ENCODE data around the gene SH3BP4.

DNA sequence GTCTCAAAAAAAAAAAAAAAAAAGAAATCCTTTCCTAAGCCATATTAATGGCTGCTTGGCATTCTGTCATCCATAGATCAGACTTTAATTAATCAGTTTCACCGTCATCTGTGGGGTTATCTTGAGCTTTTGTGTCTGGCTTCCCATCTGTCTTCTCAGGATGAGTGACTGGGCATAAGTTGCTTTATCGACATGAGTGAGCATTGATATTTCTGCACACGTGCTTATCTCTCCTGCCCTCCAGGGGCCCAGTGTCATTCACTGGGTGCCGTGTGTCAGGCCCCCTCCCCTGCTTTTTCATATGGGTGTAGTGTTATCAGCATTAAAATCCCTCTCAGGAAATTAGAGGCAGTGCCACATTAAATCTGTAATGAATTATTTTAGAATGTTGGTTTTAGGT lies 65.6 kb downstream of the SH3BP4 start:
- TF ChIP-seq EZH2 (IDR thresholded peaks at IDR 0.05; ENCODE audit: borderline replicate concordance, control insufficient read depth, low read depth, low read length) (no peak), TCF3 (IDR thresholded peaks at IDR 0.05; ENCODE audit: borderline replicate concordance, insufficient read depth, low read depth, low read length) (no peak), POLR2AphosphoS5 (IDR thresholded peaks at IDR 0.05; ENCODE audit: low read length) (no peak), MTA3 (IDR thresholded peaks at IDR 0.05; ENCODE audit: borderline replicate concordance, low read length) (no peak), MAX (IDR thresholded peaks at IDR 0.05; ENCODE audit: low read depth, low read length) (no peak), TAF1 (IDR thresholded peaks at IDR 0.05; ENCODE audit: borderline replicate concordance, low read depth, low read length) (no peak), HDAC2 (IDR thresholded peaks at IDR 0.05) (no peak), BRCA1 (IDR thresholded peaks at IDR 0.05; ENCODE audit: low read depth, low read length) (no peak), BACH1 (IDR thresholded peaks at IDR 0.05; ENCODE audit: borderline replicate concordance) (no peak), RAD51 (IDR thresholded peaks at IDR 0.05) (no peak)
- TF ChIP-seq, protein P1, sequence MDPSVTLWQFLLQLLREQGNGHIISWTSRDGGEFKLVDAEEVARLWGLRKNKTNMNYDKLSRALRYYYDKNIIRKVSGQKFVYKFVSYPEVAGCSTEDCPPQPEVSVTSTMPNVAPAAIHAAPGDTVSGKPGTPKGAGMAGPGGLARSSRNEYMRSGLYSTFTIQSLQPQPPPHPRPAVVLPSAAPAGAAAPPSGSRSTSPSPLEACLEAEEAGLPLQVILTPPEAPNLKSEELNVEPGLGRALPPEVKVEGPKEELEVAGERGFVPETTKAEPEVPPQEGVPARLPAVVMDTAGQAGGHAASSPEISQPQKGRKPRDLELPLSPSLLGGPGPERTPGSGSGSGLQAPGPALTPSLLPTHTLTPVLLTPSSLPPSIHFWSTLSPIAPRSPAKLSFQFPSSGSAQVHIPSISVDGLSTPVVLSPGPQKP (IDR thresholded peaks at IDR 0.05; ENCODE audit: low read depth, low read length), result no peak

Data from GM12878 (cell line).